Uterus (tissue), 4 donors: Measurements from ENCODE around the gene MED13L. TPM values are rescaled to one million over a fixed set of nuclear protein-coding genes. Genes with fewer than 3 reads are reported as not detected.

Experiments used
- DNase-seq, 2 donors: peaks; one replicate each; pipeline ENCODE4 v3.0.0-alpha.2; 2019 to 2020
- H3K27ac ChIP-seq, 2 donors: fragments of 200-600 bp; sonication (generic); 1 replicate in 1 of 2; 2 replicates in 1 of 2; pipeline ENCODE4 v1.5.1; 2016 to 2018
- H3K27me3 ChIP-seq, 2 donors: fragments of 200-600 bp; sonication (generic); one replicate each; pipeline ENCODE4 v1.5.1; 2018 to 2019; ENCODE audit warnings: control low read depth in 1 of 2
- H3K36me3 ChIP-seq, 2 donors: fragments of 200-600 bp; sonication (generic); one replicate each; pipeline ENCODE4 v1.5.1; 2019; ENCODE audit warnings: control low read depth in 1 of 2
- H3K4me1 ChIP-seq, 2 donors: fragments of 200-600 bp; sonication (generic); one replicate each; pipeline ENCODE4 v1.5.1; 2018 to 2019; ENCODE audit warnings: control low read depth in 1 of 2
- H3K4me3 ChIP-seq, 2 donors: fragments of 200-600 bp; sonication (generic); 1 replicate in 1 of 2; 2 replicates in 1 of 2; pipeline ENCODE4 v1.5.1; 2018 to 2019; ENCODE audit warnings: mild to moderate bottlenecking in 1 of 2
- H3K9me3 ChIP-seq, 2 donors: fragments of 200-600 bp; sonication (generic); one replicate each; pipeline ENCODE4 v1.5.1; 2019; ENCODE audit warnings: control low read depth in 1 of 2
- POLR2A ChIP-seq, 2 donors: fragments of 450-650 bp; IDR thresholded peaks; one replicate each; pipeline ENCODE4 v1.6.1; 2016; ENCODE audit warnings: antibody characterized with exemption in 2 of 2, mild to moderate bottlenecking in 1 of 2, moderate library complexity in 1 of 2
- intact Hi-C: fragments of 100-400 bp; cut with DNase I; formaldehyde crosslinking; loops from one replicate; pipeline ENCODE4 v1.15.1; 2023; ENCODE audit warnings: low total_unique reads
- total RNA-seq, 4 donors: library from RNA; depleted of rRNA in 3 of 4; stranded (reverse); fragments of >200 nt in 3 of 4; gene quantifications; one replicate each; pipeline versions ENCODE4 v1.1.0 to v1.2.4, GENCODE V29; 2014 to 2023
- TF ChIP-seq, protein P1 (sequence below), 4 experiments: fragments of 200-600 bp in 2 of 4; fragments of 450-650 bp in 2 of 4; sonication (generic) in 2 of 4; IDR thresholded peaks; one replicate each; pipeline ENCODE4 v1.5.1; 2016 to 2019; ENCODE audit warnings: antibody characterized with exemption in 4 of 4, mild to moderate bottlenecking in 2 of 4, moderate library complexity in 1 of 4
- donor health status: DM: yes; HTN: yes; CAD: no.

MED13L gene
- total RNA-seq, 4 donors from 2014 or later = 189 to 314 (median 254) TPM

DNA sequence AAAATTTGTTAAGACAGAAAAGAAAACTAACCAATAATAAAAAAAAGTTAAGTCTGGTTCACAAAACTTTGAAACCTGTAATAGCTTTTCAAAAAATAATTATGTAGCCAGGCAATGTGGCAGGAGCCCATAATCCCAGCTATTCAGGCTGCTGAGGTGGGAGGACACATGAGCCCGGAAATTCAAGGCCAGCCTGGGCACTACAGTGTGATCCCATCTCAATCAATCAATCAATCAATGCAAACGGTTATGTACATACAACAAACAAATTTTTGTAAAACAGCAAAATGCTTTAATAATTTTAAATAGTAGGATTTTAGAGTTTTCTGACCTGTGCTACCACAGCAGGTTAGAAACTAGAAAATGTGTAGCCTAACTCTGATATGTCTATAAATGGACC is 152.4 kb downstream of the MED13L start:
- intact Hi-C loops = no loop called here

DNA sequence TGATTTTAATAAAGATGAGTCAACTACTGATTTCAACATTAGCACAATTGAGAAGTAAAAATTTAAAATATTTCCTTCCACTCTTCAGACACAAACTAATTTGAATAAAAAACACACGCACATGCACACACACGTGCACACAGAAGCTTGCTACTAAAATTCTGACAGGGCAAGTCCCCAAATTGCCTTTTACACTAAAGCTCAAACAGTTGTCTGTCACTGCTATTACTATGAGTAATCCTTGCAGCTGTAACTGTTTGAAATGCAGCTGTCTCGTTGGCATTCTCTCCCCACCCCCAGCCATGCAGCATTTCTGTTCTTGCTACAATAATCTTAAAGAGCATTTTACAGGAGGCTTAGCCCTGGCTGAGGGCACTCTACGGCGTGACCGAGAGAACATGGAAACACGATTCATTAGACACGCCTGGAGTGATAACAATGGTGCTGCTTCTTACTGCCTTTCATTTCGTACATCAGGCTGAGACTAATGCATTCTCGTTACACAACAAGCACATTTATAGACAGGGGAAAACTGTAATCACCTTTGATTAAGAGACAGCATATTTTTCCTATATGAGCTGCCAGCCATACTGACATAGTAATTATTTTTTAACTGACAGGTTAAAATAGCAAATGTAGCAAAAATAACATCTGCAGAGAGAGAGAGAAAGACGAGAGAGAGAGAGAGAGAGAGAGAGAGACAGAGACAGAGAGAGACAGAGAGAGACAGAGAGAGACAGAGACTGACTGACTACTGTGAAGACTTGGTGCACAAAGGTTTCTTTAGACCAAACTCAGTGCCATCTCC is 153.8 kb downstream of the MED13L start:
- peaks cover 0 to 25% of the 10 kb centered on the region in 2 donors for H3K4me1 ChIP-seq

More for the DNA sequence above, 152.4 kb downstream of the MED13L start:
- Histone ChIP-seq H3K4me1 (peaks cover 0 to 25% of the 10 kb centered on the region in 2 donors), H3K9me3 (no peaks in the 10 kb centered on the region), H3K27ac (no peak overlapping the region), H3K27me3 (no peaks in the 10 kb centered on the region), H3K4me3 (no peak overlapping the region), H3K36me3 (no peaks in the 10 kb centered on the region)
- no peak for DNase-seq
- TF ChIP-seq, protein P1, sequence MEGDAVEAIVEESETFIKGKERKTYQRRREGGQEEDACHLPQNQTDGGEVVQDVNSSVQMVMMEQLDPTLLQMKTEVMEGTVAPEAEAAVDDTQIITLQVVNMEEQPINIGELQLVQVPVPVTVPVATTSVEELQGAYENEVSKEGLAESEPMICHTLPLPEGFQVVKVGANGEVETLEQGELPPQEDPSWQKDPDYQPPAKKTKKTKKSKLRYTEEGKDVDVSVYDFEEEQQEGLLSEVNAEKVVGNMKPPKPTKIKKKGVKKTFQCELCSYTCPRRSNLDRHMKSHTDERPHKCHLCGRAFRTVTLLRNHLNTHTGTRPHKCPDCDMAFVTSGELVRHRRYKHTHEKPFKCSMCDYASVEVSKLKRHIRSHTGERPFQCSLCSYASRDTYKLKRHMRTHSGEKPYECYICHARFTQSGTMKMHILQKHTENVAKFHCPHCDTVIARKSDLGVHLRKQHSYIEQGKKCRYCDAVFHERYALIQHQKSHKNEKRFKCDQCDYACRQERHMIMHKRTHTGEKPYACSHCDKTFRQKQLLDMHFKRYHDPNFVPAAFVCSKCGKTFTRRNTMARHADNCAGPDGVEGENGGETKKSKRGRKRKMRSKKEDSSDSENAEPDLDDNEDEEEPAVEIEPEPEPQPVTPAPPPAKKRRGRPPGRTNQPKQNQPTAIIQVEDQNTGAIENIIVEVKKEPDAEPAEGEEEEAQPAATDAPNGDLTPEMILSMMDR (IDR thresholded peaks at IDR 0.05) = no peak
- TF ChIP-seq POLR2A (IDR thresholded peaks at IDR 0.05) = no peak

DNA sequence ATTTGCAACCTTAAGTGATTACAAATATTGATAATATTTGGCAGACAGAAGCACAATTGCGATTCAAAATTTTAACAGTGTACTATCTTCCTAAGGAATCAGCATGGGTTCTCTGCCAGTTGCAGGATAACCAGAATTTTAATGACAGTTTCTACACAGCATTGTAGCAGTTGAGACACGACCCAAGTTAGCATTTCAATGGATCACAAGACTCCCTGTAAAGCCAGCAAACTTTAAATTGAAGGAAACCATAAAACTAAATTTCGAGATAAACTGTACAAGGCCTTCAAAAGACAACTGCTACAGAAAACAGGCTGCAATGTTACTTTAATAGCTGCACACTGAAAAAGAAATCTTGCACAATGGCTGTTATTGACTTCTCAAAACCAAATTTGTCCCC is 154.9 kb downstream of the MED13L start:
- Histone ChIP-seq H3K4me3 (no peak overlapping the region), H3K36me3 (no peaks in the 10 kb centered on the region), H3K4me1 (peaks cover 0 to 25% of the 10 kb centered on the region in 2 donors), H3K27ac (no peak overlapping the region), H3K27me3 (no peaks in the 10 kb centered on the region), H3K9me3 (no peaks in the 10 kb centered on the region)
- intact Hi-C loops = no loop called here
- TF ChIP-seq, protein P1 (IDR thresholded peaks at IDR 0.05) = no peak
- no peak for TF ChIP-seq POLR2A (IDR thresholded peaks at IDR 0.05)
- DNase-seq = no peak

More for the DNA sequence above, 153.8 kb downstream of the MED13L start:
- H3K4me3 ChIP-seq = no peak overlapping the region
- H3K9me3 ChIP-seq = no peaks in the 10 kb centered on the region
- H3K36me3 ChIP-seq = no peaks in the 10 kb centered on the region
- H3K27ac ChIP-seq = no peak overlapping the region
- DNase-seq = no peak
- no peaks in the 10 kb centered on the region for H3K27me3 ChIP-seq
- intact Hi-C loops = no loop called here
- no peak for TF ChIP-seq POLR2A (IDR thresholded peaks at IDR 0.05)
- TF ChIP-seq, protein P1 (IDR thresholded peaks at IDR 0.05) = no peak

DNA sequence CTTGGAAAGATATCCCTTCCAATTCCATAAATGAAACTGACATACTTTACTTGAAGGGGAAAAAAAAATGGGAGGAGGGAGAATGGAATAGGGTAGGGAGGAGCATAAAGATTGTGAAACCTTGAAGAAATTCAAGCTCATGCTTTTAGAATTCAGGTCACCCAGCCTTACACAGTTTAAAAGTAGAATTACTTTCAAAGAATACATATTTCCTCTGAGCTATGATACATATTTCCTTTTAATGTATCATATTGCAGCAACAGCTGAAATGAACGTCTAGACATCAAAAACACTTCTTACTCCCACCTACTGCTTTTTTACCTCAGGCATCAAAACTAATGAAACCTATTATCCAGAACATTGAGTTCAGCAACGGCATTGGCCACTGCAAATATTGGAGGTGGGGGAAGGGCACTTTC is 156.0 kb downstream of the MED13L start:
- H3K9me3 ChIP-seq = no peaks in the 10 kb centered on the region
- intact Hi-C loops = no loop called here
- no peak overlapping the region for H3K4me3 ChIP-seq
- H3K27ac ChIP-seq = no peak overlapping the region
- TF ChIP-seq, protein P1 (IDR thresholded peaks at IDR 0.05) = no peak
- no peak for TF ChIP-seq POLR2A (IDR thresholded peaks at IDR 0.05)
- H3K27me3 ChIP-seq = no peaks in the 10 kb centered on the region
- no peaks in the 10 kb centered on the region for H3K36me3 ChIP-seq
- no peak for DNase-seq
- H3K4me1 ChIP-seq = peaks cover 0 to 22% of the 10 kb centered on the region in 2 donors

DNA sequence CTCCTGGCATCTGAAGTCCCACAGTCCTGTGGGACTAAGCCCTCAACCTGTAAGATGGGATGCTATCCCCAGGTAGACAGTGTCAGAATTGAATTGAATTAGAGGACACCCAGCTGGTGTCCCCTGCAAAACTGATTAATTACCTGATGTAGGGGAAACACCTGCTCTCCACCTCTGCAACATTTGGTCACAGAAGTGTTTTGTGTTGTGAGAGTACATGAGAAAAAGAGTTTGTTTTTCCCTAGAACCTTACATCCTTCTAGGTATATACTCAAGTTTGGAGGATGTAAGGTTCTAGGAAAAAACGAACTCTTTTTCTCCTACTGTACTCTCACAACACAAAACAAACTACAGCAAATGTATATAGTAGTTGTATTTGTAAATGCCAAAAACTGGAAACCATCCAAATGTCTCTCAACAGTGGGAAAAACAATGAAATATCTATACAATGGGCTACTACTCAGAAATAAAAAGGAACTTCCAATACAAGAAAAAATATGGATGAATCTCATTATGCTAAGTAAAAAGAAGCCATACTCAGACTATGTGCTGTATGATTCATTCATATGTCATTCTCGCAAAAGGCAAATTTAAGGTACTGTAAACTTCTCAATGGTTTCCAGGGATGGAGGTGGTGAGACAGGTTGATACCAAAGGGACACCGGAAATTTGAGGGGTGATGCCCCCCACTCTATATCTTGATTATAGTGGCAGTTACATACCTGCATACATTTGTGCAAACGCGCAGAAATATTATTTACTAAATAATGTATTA is 160.7 kb downstream of the MED13L start:
- Histone ChIP-seq H3K27me3 (no peaks in the 10 kb centered on the region), H3K4me3 (no peak overlapping the region), H3K9me3 (no peaks in the 10 kb centered on the region), H3K36me3 (no peaks in the 10 kb centered on the region), H3K27ac (no peak overlapping the region), H3K4me1 (peaks cover 0 to 23% of the 10 kb centered on the region in 2 donors)
- DNase-seq = no peak
- TF ChIP-seq, protein P1 (IDR thresholded peaks at IDR 0.05) = no peak
- no peak for TF ChIP-seq POLR2A (IDR thresholded peaks at IDR 0.05)
- intact Hi-C loops = no loop called here
